ENCODE measurements around the gene LTBR. TPM values are rescaled to one million over a fixed set of nuclear protein-coding genes. Genes with fewer than 3 reads are reported as not detected.

LTBR gene
- total and polyA plus RNA-seq, 4 donors = 15.8 to 138 (median 89.0) TPM

DNA sequence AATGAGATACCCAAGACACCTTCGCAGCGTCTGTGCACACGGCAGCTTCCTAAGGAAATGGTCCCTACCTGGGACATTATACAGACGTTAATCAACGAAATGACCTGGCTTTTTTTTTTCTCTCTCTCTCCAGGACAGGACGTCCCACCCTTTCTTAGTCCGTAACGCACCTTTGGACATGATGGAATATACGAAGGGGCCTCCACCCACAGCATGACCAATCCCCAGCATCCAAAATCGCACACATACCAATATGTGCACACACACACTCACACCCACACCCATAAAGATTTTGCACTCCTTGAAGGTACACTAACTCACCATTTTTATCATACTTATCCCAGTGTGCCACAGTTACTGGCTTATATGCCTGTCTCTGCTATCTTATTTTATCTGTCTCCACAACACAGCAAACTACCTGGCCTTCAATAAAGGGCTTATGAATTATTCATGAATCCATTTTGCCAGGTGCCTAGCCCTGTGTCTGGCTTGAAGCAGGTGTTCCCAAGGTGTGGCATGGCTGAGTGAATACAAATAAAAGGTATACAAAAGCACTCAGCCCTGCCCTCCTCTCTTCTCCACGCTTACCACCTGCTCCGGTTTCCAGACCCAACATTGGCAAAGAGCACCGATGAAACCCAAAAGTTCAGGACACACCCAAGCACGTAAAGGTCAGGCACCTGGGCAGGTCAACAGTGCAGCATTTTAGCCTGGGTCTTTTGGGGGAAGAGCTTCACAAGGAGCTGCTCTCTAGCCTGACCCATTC, 10.8 kb upstream of the LTBR start:
- TF ChIP-seq, protein P1, sequence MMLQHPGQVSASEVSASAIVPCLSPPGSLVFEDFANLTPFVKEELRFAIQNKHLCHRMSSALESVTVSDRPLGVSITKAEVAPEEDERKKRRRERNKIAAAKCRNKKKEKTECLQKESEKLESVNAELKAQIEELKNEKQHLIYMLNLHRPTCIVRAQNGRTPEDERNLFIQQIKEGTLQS (IDR thresholded peaks at IDR 0.05) = no peak
- TF ChIP-seq FOXA1 (IDR thresholded peaks at IDR 0.05) (no peak), YY1 (IDR thresholded peaks at IDR 0.05) (no peak), TAF1 (conservative IDR thresholded peaks at IDR 0.05) (no peak), RAD21 (IDR thresholded peaks at IDR 0.05) (no peak), RXRA (IDR thresholded peaks at IDR 0.05) (no peak), HNF4A (conservative IDR thresholded peaks at IDR 0.05) (no peak), GABPA (IDR thresholded peaks at IDR 0.05 in 1 of 2, conservative IDR thresholded peaks at IDR 0.05 in 1 of 2) (no peak)
- TF ChIP-seq, protein P2, sequence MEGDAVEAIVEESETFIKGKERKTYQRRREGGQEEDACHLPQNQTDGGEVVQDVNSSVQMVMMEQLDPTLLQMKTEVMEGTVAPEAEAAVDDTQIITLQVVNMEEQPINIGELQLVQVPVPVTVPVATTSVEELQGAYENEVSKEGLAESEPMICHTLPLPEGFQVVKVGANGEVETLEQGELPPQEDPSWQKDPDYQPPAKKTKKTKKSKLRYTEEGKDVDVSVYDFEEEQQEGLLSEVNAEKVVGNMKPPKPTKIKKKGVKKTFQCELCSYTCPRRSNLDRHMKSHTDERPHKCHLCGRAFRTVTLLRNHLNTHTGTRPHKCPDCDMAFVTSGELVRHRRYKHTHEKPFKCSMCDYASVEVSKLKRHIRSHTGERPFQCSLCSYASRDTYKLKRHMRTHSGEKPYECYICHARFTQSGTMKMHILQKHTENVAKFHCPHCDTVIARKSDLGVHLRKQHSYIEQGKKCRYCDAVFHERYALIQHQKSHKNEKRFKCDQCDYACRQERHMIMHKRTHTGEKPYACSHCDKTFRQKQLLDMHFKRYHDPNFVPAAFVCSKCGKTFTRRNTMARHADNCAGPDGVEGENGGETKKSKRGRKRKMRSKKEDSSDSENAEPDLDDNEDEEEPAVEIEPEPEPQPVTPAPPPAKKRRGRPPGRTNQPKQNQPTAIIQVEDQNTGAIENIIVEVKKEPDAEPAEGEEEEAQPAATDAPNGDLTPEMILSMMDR (IDR thresholded peaks at IDR 0.05; ENCODE audit: low read depth, low read length, missing input control) = no peak
- H3K36me3 ChIP-seq (ENCODE audit: control insufficient read depth in 4 of 4, insufficient read depth in 3 of 4, low read depth in 1 of 4, low read length in 3 of 4) = no peaks in the 10 kb centered on the region
- H3K4me3 ChIP-seq (ENCODE audit: low read depth in 1 of 3, low read length in 3 of 3) = no peak overlapping the region
- H3K9me3 ChIP-seq (ENCODE audit: control insufficient read depth in 4 of 4, low read length in 3 of 4) = no peaks in the 10 kb centered on the region
- H3K4me1 ChIP-seq (ENCODE audit: control insufficient read depth in 4 of 4, insufficient read depth in 4 of 4, low read length in 3 of 4) = peaks cover 5 to 28% (median 22%) of the 10 kb centered on the region in 4 donors
- no peak for DNase-seq (ENCODE audit: low spot score)
- no peaks in the 10 kb centered on the region for H3K27me3 ChIP-seq (ENCODE audit: control insufficient read depth in 4 of 4, insufficient read depth in 4 of 4, low read length in 3 of 4)
- WGBS = 78% methylated on average over 14 of the region's 14 CpGs
- no peak overlapping the region for H3K27ac ChIP-seq (ENCODE audit: low read depth in 1 of 2, low read length in 2 of 2)
- no peak overlapping the region for H3K9ac ChIP-seq (ENCODE audit: low read depth in 1 of 2, low read length in 2 of 2)

DNA sequence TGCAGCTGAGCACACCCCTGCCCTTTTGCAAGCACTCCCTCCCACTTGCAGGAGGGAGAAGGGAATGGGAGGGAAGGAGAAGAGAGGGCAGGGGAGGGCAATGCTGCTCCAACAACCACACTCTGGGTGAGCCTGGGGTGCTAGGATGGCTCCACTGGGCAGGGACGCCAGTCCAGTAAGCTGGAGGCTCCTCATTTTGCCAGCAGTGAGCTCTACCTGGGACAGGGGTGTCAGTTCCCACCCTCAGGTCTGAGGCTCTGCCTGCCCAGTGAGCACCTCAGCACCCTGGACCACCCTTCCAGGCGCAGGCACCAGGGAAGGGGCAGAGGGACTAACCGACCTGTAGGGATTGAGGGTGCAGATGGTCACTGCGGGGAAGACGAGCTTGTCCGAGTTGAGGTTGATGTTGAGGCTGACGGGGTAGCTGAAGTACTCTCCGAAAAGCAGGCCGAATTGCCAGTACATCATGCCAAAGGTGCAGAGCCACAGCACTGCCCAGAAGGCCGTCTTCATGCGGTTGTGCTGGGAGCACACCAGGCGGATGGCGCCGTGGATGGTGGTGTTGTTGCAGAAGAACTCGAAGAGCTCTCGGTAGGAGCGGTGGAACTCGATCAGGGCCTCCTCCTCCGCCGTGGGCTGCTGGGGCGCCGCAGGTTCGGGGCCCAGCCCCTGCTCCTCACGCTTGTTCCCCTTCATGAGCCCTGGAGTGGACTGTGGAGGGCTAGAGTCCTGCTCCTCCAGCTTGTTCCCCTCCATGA, 9.8 kb upstream of the LTBR start:
- TF ChIP-seq TAF1 (conservative IDR thresholded peaks at IDR 0.05) (no peak), NR2F2 (IDR thresholded peaks at IDR 0.05) (no peak), JUND (IDR thresholded peaks at IDR 0.05) (no peak), RAD21 (IDR thresholded peaks at IDR 0.05) (no peak), YY1 (IDR thresholded peaks at IDR 0.05) (no peak), EGR1 (IDR thresholded peaks at IDR 0.05; ENCODE audit: low read depth in 2 of 2) (no peak), GABPA (IDR thresholded peaks at IDR 0.05 in 1 of 2, conservative IDR thresholded peaks at IDR 0.05 in 1 of 2) (no peak), FOXA1 (IDR thresholded peaks at IDR 0.05) (no peak), HNF4G (IDR thresholded peaks at IDR 0.05) (no peak), HNF4A (conservative IDR thresholded peaks at IDR 0.05) (no peak), RXRA (IDR thresholded peaks at IDR 0.05) (no peak), SP1 (IDR thresholded peaks at IDR 0.05) (no peak), FOXA2 (IDR thresholded peaks at IDR 0.05) (no peak)
- TF ChIP-seq, protein P3, sequence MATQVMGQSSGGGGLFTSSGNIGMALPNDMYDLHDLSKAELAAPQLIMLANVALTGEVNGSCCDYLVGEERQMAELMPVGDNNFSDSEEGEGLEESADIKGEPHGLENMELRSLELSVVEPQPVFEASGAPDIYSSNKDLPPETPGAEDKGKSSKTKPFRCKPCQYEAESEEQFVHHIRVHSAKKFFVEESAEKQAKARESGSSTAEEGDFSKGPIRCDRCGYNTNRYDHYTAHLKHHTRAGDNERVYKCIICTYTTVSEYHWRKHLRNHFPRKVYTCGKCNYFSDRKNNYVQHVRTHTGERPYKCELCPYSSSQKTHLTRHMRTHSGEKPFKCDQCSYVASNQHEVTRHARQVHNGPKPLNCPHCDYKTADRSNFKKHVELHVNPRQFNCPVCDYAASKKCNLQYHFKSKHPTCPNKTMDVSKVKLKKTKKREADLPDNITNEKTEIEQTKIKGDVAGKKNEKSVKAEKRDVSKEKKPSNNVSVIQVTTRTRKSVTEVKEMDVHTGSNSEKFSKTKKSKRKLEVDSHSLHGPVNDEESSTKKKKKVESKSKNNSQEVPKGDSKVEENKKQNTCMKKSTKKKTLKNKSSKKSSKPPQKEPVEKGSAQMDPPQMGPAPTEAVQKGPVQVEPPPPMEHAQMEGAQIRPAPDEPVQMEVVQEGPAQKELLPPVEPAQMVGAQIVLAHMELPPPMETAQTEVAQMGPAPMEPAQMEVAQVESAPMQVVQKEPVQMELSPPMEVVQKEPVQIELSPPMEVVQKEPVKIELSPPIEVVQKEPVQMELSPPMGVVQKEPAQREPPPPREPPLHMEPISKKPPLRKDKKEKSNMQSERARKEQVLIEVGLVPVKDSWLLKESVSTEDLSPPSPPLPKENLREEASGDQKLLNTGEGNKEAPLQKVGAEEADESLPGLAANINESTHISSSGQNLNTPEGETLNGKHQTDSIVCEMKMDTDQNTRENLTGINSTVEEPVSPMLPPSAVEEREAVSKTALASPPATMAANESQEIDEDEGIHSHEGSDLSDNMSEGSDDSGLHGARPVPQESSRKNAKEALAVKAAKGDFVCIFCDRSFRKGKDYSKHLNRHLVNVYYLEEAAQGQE (IDR thresholded peaks at IDR 0.05) = no peak
- TF ChIP-seq, protein P4, sequence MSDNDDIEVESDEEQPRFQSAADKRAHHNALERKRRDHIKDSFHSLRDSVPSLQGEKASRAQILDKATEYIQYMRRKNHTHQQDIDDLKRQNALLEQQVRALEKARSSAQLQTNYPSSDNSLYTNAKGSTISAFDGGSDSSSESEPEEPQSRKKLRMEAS (IDR thresholded peaks at IDR 0.05) = no peak
- TF ChIP-seq, protein P5, sequence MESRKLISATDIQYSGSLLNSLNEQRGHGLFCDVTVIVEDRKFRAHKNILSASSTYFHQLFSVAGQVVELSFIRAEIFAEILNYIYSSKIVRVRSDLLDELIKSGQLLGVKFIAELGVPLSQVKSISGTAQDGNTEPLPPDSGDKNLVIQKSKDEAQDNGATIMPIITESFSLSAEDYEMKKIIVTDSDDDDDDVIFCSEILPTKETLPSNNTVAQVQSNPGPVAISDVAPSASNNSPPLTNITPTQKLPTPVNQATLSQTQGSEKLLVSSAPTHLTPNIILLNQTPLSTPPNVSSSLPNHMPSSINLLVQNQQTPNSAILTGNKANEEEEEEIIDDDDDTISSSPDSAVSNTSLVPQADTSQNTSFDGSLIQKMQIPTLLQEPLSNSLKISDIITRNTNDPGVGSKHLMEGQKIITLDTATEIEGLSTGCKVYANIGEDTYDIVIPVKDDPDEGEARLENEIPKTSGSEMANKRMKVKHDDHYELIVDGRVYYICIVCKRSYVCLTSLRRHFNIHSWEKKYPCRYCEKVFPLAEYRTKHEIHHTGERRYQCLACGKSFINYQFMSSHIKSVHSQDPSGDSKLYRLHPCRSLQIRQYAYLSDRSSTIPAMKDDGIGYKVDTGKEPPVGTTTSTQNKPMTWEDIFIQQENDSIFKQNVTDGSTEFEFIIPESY (IDR thresholded peaks at IDR 0.05) = no peak
- TF ChIP-seq, protein P2 (IDR thresholded peaks at IDR 0.05; ENCODE audit: low read depth, low read length, missing input control) = no peak
- TF ChIP-seq, protein P1 (IDR thresholded peaks at IDR 0.05) = no peak
- 89% methylated on average over 24 of the region's 24 CpGs for WGBS
- H3K27ac ChIP-seq (ENCODE audit: low read depth in 1 of 2, low read length in 2 of 2) = no peak overlapping the region
- H3K27me3 ChIP-seq (ENCODE audit: control insufficient read depth in 4 of 4, insufficient read depth in 4 of 4, low read length in 3 of 4) = no peaks in the 10 kb centered on the region
- no peak overlapping the region for H3K4me3 ChIP-seq (ENCODE audit: low read depth in 1 of 3, low read length in 3 of 3)
- DNase-seq (ENCODE audit: low spot score) = no peak
- no peak overlapping the region for H3K9ac ChIP-seq (ENCODE audit: low read depth in 1 of 2, low read length in 2 of 2)
- no peaks in the 10 kb centered on the region for H3K36me3 ChIP-seq (ENCODE audit: control insufficient read depth in 4 of 4, insufficient read depth in 3 of 4, low read depth in 1 of 4, low read length in 3 of 4)
- H3K4me1 ChIP-seq (ENCODE audit: control insufficient read depth in 4 of 4, insufficient read depth in 4 of 4, low read length in 3 of 4) = peaks cover 5 to 20% (median 14%) of the 10 kb centered on the region in 4 donors
- no peaks in the 10 kb centered on the region for H3K9me3 ChIP-seq (ENCODE audit: control insufficient read depth in 4 of 4, low read length in 3 of 4)
